ENCODE results near the gene PPFIBP1.
"Not testable (repeated sequence)": the region's sequence is repeated elsewhere in the genome, so short reads cannot be mapped to it uniquely, and the experiment has no call there.

The PPFIBP1 gene

DNA sequence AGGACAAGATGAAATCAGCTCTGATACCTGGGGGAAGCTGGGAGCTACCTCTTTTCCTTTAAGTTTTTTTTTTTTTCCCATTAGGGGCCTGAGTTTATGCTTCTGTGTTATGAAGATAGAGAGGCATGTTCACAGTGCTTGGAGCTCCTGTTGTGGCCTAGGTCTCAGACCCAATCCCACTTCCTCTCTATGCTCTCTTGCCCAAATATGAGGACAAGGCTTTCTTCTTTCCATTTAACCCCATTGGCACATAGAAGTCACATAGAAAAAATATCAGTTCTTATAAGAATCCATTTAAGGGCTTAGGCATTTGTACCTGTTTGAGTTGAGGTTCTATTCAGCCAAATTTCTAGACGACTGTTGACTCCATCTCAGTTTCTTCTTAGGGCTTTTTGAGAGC, 199.2 kb downstream of the PPFIBP1 start:
- no peak for DNase-seq (ENCODE audit: low spot score)
- in situ Hi-C loops (cut with MboI; ENCODE audit: low sequenced_read_pairs, unreplicated experiment): loop anchor here (10.0 kb wide), 1 partner anchor 222 kb away; no protein-coding TSS in a partner anchor
- TF ChIP-seq CTCF (IDR thresholded peaks at IDR 0.05; ENCODE audit: borderline replicate concordance, control extremely low read depth, extremely low read depth, insufficient read depth, missing control alignments): no peak

GRCh38 chr12:27730097-27730588, 206.1 kb downstream of the PPFIBP1 start:
- DNase-seq (ENCODE audit: low spot score): no peak
- in situ Hi-C loops (cut with MboI; ENCODE audit: low sequenced_read_pairs, unreplicated experiment): loop anchor here (25.0 kb wide), 1 partner anchor 1157 kb away; no protein-coding TSS in a partner anchor
- TF ChIP-seq CTCF (IDR thresholded peaks at IDR 0.05; ENCODE audit: borderline replicate concordance, control extremely low read depth, extremely low read depth, insufficient read depth, missing control alignments): no peak

GRCh38 chr12:27732281-27732680, 208.3 kb downstream of the PPFIBP1 start:
- no peak for DNase-seq (ENCODE audit: low spot score)
- in situ Hi-C loops (cut with MboI; ENCODE audit: low sequenced_read_pairs, unreplicated experiment): loop anchor here (25.0 kb wide), 1 partner anchor 1155 kb away; no protein-coding TSS in a partner anchor
- TF ChIP-seq CTCF (IDR thresholded peaks at IDR 0.05; ENCODE audit: borderline replicate concordance, control extremely low read depth, extremely low read depth, insufficient read depth, missing control alignments): peak; percentile 18

DNA sequence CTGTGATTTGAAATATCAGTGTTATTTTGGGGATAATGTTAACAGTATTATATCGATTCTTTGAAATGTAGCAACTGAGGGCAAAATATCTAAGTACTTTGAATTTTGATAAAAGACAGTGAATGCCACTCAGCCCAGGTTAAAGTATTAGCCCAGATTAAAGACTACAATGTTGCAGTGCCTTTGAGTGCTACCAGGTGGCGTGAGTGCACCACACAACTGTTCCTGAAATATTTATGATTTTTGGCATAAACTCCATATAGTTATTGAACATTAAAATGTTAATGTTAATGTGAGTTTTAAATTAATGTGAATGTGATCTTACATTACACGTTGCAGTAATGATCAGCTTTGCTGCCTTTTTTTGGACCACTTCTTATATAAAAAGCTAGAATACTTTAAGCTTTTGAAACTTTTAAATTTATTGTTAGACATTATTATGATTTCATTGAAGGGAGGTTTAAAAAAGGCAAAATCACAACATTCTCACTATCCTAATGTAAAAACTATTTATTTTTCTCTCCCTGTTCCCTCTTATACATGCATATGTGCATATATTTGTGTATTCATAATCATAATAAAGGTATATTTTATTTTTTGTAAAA, 209.1 kb downstream of the PPFIBP1 start:
- DNase-seq (ENCODE audit: low spot score): peak; percentile 41
- peak; percentile 68 for TF ChIP-seq CTCF (IDR thresholded peaks at IDR 0.05; ENCODE audit: borderline replicate concordance, control extremely low read depth, extremely low read depth, insufficient read depth, missing control alignments)
- in situ Hi-C loops (cut with MboI; ENCODE audit: low sequenced_read_pairs, unreplicated experiment): loop anchor here (25.0 kb wide), 1 partner anchor 1154 kb away; no protein-coding TSS in a partner anchor

DNA sequence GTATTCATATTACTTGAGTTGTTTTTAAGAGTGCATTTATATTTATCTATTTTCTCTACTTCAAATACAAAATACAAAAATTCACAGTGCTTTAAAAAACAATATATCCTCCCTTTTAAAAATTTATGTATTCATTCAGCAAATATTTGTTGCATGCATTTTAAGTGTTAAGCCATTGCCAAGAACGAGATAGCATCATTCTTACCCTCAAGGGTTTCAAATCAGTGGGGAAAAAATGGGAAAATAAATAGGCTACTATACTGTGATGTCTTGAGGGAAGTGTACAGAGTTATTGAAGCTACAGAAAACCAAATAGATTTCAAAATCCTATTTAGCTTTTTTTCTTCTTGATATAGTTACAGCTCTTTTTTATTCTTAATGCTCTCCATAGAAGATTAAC, 209.8 kb downstream of the PPFIBP1 start:
- DNase-seq (ENCODE audit: low spot score): no peak
- in situ Hi-C loops (cut with MboI; ENCODE audit: low sequenced_read_pairs, unreplicated experiment): loop anchor here (25.0 kb wide), 1 partner anchor 1154 kb away; no protein-coding TSS in a partner anchor
- TF ChIP-seq CTCF (IDR thresholded peaks at IDR 0.05; ENCODE audit: borderline replicate concordance, control extremely low read depth, extremely low read depth, insufficient read depth, missing control alignments): no peak

DNA sequence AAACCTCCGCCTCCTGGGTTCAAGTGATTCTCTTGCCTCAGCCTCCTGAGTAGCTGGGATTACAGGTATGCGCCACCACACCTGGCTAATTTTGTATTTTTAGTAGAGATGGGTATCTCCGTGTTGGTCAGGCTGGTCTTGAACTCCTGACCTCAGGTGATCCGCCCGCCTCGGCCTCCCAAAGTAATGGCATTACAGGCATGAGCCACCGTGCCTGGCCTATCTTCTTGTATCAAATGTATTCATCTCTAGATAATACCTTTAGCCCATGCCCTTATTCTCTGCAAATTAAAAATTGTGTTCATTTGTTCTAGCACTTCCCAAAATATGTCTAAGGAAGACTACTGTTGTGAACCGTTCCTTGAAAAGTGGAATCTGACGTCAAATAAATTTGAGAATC, 210.3 kb downstream of the PPFIBP1 start:
- DNase-seq (ENCODE audit: low spot score): not testable (repeated sequence)
- in situ Hi-C loops (cut with MboI; ENCODE audit: low sequenced_read_pairs, unreplicated experiment): loop anchor here (25.0 kb wide), 1 partner anchor 1153 kb away; no protein-coding TSS in a partner anchor

- no peak for TF ChIP-seq CTCF (IDR thresholded peaks at IDR 0.05; ENCODE audit: borderline replicate concordance, control extremely low read depth, extremely low read depth, insufficient read depth, missing control alignments)
- in situ Hi-C loops (cut with MboI; ENCODE audit: low sequenced_read_pairs, unreplicated experiment): loop anchor here (25.0 kb wide), 1 partner anchor 1144 kb away; no protein-coding TSS in a partner anchor
- no peak for DNase-seq (ENCODE audit: low spot score)
These were observed 219.6 kb downstream of the PPFIBP1 start for GRCh38 chr12:27743601-27744000.

Data from GM13976 (cell line).